Thoracic aorta (tissue), 2 donors: ENCODE results near the gene UIMC1. TPM values are rescaled to one million over a fixed set of nuclear protein-coding genes. Genes with fewer than 3 reads are reported as not detected.

ENCODE experiments used
- ATAC-seq: fragments of 150-250 bp; one replicate; pipeline ENCODE4 v1.8.0; 2017; ENCODE audit warnings: low read depth; ENCODE audit not compliant: insufficient number of reproducible peaks, low FRiP score
- DNase-seq: peaks from one replicate; pipeline ENCODE4 v3.0.0-alpha.2; 2020; ENCODE audit warnings: low spot score
- H3K27ac ChIP-seq, 2 donors: fragments of 200-600 bp; sonication (generic); 1 replicate in 1 of 2; 2 replicates in 1 of 2; pipeline ENCODE4 v1.5.1; 2016; ENCODE audit warnings: mild to moderate bottlenecking in 2 of 2, moderate library complexity in 2 of 2
- H3K27me3 ChIP-seq: fragments of 200-600 bp; sonication (generic); replicated peaks from 2 replicates; pipeline ENCODE4 v1.6.0; 2016; ENCODE audit warnings: mild to moderate bottlenecking; ENCODE audit not compliant: insufficient read depth
- H3K36me3 ChIP-seq: fragments of 200-600 bp; sonication (generic); one replicate; pipeline ENCODE4 v1.5.1; 2016
- H3K4me1 ChIP-seq, 2 donors: fragments of 200-600 bp; sonication (generic); 1 replicate in 1 of 2; 2 replicates in 1 of 2; pipeline versions ENCODE4 v1.5.1 to v1.6.0; 2016; ENCODE audit warnings: low read depth in 2 of 2, mild to moderate bottlenecking in 1 of 2; ENCODE audit not compliant: control insufficient read depth in 1 of 2
- H3K4me3 ChIP-seq: fragments of 200-600 bp; sonication (generic); 2 replicates; pipeline ENCODE4 v1.5.1; 2016; ENCODE audit warnings: mild to moderate bottlenecking
- H3K9me3 ChIP-seq: fragments of 200-600 bp; sonication (generic); 2 replicates; pipeline ENCODE4 v1.5.1; 2016
- CTCF ChIP-seq: fragments of 200-600 bp; sonication (generic); IDR thresholded peaks from one replicate; pipeline ENCODE4 v1.5.1; 2019; ENCODE audit warnings: antibody characterized with exemption
- total RNA-seq, 2 donors: library from RNA; depleted of rRNA; stranded (reverse); fragments of >200 nt; gene quantifications; one replicate each; pipeline versions ENCODE4 v1.1.0 to v1.2.3, GENCODE V29; 2016

The UIMC1 gene
- total RNA-seq, 2 donors from 2014 or later = 27.3 to 40.9 TPM

GRCh38 chr5:176881816-176882566, 124.6 kb downstream of the UIMC1 start:
- H3K36me3 ChIP-seq = no peaks in the 10 kb centered on the region
- no peaks in the 10 kb centered on the region for H3K27me3 ChIP-seq
- no peak for TF ChIP-seq CTCF
- no peak overlapping the region for H3K4me3 ChIP-seq
- ATAC-seq = no peak
- H3K9me3 ChIP-seq = no peaks in the 10 kb centered on the region
- H3K27ac ChIP-seq = no peak overlapping the region
- DNase-seq = no peak
- H3K4me1 ChIP-seq = no peaks in the 10 kb centered on the region

- Histone ChIP-seq H3K4me3 (no peak overlapping the region), H3K27ac (no peak overlapping the region), H3K9me3 (no peaks in the 10 kb centered on the region), H3K36me3 (no peaks in the 10 kb centered on the region), H3K4me1 (no peaks in the 10 kb centered on the region), H3K27me3 (no peaks in the 10 kb centered on the region)
- TF ChIP-seq CTCF = no peak
- no peak for DNase-seq
- ATAC-seq = no peak
Observed at GRCh38 chr5:176881021-176881749, 125.4 kb downstream of the UIMC1 start.

GRCh38 chr5:176880366-176881020, 126.1 kb downstream of the UIMC1 start:
- Histone ChIP-seq H3K27ac (no peak overlapping the region), H3K4me1 (no peaks in the 10 kb centered on the region), H3K9me3 (no peaks in the 10 kb centered on the region), H3K4me3 (no peak overlapping the region), H3K36me3 (no peaks in the 10 kb centered on the region), H3K27me3 (no peaks in the 10 kb centered on the region)
- TF ChIP-seq CTCF = no peak
- DNase-seq = no peak
- ATAC-seq = no peak

GRCh38 chr5:176879663-176880361, 126.8 kb downstream of the UIMC1 start:
- Histone ChIP-seq H3K27me3 (no peaks in the 10 kb centered on the region), H3K4me1 (no peaks in the 10 kb centered on the region), H3K4me3 (no peak overlapping the region), H3K27ac (no peak overlapping the region), H3K36me3 (no peaks in the 10 kb centered on the region), H3K9me3 (no peaks in the 10 kb centered on the region)
- DNase-seq = no peak
- TF ChIP-seq CTCF = no peak
- ATAC-seq = no peak
